ELF-1 (cell line): ENCODE data around the gene CYP4F22.
"Not testable (repeated sequence)": the region's sequence is repeated elsewhere in the genome, so short reads cannot be mapped to it uniquely, and the experiment has no call there.

ENCODE experiments used
- DNase-seq: peaks from one replicate; pipeline ENCODE4 v3.0.0-alpha.2; 2016; ENCODE audit warnings: low read depth, low spot score

CYP4F22 gene

DNA sequence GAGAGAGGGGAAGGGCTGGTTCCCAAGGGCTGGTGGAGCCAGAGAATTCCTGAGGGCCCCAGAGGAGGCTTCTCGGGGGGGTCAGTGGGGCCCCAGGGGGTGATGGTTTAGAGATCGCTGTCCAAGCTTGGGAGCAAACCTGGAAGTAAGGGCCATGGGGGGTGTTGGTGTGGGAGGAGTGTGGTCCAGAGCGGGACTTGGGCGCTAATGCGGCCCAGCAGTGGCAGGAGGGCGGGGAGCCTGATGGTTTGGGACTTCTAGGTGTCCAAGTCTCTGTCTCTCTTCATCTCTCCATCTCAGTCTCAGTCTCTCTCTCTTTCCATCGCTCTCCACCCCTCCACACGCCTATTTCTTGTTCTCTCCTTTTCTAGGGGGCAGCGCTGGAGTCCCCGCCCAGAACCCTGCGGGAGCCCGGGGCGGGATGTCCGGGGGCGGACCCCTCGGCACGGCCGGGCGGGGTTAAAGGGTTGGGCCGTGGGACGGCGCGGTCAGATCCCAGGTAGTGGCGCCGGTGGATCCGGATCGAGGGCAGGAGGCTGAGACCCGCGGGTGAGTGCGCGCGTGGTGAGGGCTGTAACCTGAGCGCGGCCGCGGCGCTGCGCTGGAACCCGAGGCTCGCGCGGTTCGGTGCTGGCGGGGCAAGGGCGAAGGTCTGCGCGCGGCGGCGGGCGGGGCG is at the start of gene CYP4F22:
Gene CYP4F22 (plus strand): TSS at position 491 of the 676 bp plus-strand sequence. CDS start 16,812 bp downstream, outside the sequence.
- no peak for DNase-seq

DNA sequence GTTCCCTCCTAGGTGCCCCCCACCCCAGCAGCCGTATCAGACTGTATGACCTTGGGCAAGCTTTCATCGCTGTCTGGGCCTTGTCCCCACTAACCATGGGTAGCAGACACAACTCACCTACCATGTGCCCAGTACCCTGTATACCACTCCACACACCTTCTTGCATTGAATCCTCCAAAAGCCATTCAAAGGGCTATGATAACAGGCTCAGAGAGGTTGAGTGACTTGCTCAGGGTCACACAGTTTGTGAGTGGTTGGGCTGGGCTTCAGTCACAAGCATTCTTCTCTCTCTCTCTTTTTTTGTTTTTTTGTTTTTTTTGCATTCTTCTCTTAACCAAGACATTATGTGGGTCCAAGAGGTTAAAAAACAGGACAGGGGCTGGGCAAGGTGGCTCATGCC is 46.6 kb upstream of the CYP4F22 start:
- DNase-seq = no peak

DNA sequence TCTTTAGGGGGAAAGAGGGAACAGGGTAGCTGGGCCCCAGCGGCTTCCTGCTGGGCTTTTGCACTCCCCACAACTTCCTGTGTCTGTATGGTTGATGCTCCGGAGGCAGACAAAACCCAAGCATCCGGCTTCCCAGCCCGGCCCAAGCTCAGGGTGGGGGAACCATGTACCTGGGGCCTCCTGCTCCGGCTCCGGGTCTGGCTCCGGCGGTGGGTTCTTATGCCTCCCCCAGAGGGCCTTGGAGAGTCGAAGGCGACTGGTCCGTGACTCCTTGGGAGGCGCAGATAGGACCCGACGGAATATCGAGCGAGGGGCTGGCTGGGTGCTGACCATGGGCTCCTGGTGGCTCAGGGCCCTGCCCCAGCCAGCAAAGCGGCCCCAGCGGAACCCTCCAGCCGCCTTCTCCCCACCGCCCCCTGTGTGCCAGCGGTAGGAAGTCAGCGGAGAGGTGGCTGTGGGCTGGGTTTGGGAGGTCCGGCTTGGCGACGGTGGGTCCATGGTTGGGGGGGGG is 44.4 kb upstream of the CYP4F22 start:
- DNase-seq = no peak

DNA sequence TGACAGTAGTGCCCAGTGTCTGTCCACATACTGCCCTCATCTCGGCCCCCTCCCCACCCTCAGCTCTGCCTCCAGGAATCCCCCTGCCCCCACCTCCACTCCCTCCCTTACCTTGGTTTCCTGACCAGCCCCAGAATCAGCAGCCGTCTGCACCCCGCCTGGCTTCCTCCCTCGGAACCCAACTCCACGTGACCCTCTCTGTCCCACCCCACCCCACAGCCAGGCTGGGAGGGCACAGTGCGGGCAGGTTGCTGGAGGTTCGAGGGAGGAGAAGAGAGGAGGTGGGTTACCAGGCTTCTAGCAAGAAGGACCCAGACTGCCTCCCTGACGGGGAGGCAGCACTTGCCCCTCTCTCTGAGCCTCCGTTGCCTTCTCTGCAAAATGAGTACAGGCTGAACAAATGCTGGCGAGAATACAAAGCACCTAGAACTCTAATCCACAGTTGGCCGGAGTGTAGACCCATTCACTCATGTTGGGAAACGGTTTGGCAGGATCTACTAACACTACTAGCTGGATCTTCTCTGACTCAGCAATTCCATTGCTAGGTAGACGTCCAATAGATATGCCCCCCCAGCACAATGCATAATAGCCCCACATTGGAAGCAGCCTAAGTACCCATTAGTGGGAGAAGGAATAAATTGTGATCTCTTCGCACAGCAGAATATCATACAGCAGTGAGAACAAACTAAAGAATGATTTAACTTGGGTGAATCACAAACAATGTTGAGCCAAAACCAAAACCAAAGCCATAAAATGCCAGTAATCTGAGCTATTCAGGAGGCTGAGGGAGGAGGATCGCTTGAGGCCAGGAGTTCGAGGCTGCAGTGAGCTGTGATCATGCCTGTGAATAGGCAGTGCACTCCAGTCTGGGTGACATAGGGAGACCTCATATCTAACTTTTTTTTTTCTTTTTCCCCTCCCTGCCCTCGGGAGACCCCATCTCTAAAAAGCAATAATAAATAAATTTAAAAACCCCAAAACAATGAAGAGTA is 43.6 kb upstream of the CYP4F22 start, which contains the start of gene RASAL3:
Gene RASAL3 (minus strand): TSS at position 151 of the 992 bp plus-strand sequence. CDS start 186 bp downstream, outside the sequence.
- DNase-seq = no peak

DNA sequence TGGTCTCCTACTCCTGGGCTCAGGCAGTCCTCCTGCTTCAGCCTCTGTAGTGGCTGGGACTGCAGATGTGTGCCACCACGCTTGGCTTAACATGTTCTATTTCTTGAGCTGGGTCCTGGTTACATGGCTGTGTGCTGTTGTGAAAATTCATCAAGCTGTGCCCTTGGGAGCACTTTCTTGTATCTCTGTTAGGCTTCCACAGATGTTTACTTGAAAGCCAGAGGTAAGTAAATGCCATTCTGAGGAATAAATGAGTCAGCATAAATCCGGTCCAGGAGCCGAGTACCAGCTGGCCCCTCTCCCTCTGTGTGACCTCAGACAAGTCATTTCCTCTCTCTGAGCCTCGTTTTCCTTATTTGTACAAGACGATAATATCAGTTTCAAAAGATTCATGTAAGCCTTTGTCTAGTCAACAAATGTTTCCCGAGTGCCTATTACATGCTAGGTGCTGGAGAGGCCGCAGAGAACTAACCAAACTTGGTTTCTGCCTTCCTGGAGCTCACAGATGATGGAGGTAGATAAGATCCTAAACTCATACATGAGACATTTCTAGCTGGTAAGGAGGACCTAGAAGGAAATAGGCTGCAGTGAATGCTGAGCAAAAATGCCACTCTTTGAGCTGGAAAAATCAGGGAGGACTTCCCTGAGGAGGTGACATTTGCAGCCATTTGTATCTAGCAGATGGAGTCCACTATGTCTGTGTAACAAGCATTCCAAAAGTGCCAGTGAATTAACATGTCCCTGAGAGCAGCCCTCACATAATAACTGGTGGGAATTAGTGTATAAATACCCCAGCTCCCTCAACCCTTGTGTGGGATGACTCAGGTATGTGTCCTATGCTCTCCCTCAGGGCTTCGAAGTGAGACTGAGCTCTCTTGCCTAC is 41.2 kb upstream of the CYP4F22 start:
- DNase-seq = no peak

DNA sequence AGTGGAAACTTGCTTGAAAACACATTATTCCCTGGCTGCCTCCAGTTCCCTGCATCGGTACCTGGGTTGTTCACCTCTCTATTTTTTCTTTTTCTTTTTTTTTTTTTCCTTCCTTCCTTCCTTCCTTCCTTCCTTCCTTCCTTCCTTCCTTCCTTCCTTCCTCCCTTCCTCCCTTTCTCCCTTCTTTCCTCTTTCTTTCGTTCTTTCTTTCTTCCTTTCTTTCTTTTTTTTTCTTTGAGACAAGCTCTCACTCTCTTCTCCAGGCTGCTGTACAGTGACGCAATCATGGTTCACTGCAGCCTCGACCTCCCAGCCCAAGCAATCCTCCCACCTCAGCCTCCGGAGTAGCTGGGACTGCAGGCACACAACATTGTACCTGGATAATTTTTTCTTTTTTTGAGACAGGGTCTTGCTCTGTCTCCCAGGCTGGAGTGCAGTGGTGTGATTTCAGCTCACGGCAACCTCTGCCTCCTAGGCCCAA is 40.6 kb upstream of the CYP4F22 start:
- no peak for DNase-seq

DNA sequence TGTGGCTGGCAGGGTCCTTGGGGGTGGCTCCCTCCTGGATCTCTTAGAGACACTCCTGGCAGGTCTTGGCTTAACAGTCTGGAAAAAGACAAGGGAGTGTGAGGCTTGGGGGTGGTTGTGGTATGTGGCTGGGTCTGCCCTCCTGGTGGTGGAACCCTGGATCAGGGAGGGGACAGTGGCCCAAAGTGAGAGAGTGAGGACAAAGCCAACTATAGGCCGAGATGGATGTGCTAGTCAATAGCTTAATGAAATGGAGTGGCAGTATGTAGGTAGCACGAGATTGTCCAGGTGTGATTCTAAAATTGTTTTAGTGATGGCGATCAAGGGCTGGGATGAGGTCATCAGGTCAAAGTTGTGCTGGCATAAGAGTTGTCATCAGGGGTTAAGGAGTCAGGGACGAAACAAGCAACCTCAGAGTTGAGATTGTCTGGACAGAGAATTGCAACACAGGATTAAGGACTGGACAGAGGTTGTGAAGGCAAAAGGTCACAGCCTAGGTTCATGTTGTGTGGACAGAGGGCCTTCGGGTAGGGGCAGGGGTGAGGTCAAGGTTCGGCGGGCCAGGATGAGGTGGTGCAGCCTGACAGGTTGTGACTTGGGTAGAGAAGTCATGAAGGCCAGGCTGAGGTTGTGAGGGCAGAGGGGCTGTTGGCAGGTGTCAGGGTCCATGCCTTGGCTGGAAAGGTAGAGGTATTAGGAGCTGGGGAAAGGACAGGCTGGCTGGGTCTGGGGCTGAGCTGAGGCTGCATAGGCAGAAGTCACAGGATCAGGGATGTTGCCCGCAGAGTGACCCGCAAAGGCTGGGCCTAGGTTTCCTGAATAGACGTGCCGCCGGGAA is 39.4 kb upstream of the CYP4F22 start:
- DNase-seq = no peak

DNA sequence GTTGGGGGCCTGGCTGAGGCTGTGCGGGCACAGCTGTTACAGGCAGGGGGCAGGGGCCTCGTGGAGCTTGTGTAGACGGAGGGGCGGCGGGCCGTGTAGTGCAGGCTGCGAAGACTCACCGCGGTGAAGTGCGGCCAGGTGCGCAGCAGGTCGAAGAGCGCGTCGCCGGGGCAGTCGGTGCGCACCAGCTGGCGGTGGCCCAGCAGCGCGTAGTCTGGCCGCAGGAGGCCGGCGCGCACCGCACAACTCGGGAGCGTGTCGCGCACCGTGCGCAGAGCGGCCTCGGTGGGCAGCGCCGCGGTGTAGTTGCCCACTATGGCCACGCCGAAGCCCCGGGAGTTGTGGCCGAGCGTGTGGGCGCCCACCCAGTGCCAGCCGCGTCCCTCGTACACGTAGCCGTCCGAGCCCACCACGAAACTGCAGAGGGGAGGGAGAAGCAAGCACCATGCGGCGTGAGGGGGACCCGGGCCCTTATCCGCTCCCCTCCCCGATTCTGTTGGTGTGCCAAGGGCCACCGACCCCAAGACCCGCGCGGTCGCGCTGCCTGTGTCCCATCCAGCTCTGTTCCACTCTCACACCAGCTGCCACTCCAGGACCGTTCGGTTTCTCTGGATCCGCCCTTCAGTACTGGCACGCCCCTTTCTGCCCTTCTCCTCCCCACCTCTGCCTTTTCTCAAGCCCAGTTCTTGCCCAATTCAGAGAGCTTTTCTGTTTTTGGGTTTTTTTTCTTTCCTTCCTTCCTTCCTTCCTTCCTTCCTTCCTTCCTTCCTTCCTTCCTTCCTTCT is 38.6 kb upstream of the CYP4F22 start:
- DNase-seq = no peak

DNA sequence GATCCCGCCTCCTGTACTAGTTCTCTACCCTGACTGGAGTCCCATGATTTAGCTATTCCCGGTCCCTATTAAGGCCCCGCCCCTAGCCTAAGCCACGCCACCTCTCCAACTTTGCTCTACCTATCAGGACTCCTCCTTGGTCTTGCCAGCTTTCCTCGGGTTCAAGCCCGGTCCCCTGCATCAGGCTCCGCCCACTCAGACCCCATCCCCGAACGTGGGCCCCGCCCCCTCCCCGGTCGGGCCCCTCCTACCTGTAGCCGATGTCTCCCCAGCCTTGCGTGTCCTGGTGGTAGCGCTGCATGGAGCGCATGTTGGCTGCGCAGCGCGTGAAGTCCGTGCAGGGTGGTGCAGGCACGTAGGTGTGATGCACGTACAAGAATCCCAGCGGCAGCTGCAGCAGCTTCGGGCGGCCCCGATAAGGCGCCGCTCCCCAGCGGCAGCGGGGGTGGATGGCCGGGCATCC is 36.7 kb upstream of the CYP4F22 start:
- DNase-seq = no peak

DNA sequence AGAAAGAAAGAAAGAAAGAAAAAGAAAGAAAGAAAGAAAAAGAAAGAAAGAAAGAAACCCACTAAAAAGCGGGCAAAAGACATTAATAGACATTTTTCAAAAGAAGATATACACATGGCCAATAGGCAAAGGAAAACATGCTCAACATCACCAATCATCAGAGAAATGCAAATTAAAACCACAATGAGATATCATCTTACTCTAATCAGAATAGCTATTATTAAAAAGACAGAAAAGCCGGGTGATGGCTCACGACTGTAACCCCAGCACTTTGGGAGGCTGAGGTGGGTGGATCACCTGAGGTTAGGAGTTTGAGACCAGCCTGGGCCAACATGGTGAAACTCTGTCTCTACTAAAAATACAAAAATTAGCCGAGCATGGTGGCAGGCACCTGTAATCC is 34.5 kb upstream of the CYP4F22 start:
- not testable (repeated sequence) for DNase-seq

DNA sequence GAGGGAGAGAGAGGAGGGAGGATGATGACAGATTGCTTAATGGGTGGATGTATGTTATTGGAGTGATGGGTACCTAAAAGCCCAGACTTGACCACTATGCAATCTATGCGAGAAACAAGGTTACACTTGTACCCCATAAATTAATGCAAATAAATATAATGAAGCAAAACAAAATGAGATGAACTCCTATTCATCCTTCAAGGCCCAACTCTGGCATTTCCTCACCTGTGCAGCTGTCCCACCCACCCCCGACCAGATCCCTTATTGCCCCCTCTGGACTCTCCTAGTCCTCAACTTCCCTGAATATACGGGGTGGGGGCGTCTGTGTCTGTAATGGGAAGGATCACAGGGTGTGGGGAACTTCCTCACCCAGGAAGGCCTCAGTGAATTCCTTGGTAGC is 33.2 kb upstream of the CYP4F22 start:
- no peak for DNase-seq

DNA sequence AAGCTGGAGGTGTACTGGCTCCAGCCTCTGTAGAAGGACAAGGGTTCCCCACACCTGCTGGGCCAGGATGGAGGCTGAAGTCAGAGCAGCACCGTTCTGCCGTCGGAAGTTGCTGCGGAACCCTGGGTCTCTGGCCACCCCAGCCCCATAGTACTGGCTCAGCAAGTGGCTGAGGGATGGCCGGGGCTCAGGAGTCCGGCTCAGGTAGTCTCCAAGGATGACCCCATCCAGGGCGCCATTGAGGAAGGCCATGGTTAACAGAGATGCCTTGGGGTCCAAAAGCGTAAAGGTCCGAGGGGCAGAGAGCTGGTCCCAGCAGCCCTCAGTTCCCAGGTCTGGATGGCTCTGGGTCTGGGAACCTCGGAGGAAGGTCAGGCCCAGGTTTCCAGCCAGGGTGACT is 32.7 kb upstream of the CYP4F22 start:
- no peak for DNase-seq

DNA sequence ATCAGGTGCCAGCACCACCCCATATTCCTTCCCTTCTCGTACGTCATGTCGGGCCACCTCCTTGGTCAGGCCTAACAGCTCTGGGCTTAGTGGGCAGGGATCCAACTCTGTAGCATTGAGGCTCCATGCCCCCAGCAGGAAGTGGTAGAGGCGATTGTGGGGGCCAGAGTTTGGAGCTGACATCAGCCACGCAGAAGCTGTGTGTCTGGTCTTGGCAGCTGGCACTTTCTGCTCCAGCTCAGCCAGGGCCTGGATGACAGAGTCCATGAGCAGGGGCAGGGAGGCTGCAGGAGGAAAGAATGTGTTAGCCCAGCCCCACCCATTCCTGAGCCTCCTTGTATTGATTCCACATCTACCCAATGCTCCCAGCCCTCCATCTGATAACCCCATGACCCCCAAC is 32.0 kb upstream of the CYP4F22 start:
- no peak for DNase-seq

DNA sequence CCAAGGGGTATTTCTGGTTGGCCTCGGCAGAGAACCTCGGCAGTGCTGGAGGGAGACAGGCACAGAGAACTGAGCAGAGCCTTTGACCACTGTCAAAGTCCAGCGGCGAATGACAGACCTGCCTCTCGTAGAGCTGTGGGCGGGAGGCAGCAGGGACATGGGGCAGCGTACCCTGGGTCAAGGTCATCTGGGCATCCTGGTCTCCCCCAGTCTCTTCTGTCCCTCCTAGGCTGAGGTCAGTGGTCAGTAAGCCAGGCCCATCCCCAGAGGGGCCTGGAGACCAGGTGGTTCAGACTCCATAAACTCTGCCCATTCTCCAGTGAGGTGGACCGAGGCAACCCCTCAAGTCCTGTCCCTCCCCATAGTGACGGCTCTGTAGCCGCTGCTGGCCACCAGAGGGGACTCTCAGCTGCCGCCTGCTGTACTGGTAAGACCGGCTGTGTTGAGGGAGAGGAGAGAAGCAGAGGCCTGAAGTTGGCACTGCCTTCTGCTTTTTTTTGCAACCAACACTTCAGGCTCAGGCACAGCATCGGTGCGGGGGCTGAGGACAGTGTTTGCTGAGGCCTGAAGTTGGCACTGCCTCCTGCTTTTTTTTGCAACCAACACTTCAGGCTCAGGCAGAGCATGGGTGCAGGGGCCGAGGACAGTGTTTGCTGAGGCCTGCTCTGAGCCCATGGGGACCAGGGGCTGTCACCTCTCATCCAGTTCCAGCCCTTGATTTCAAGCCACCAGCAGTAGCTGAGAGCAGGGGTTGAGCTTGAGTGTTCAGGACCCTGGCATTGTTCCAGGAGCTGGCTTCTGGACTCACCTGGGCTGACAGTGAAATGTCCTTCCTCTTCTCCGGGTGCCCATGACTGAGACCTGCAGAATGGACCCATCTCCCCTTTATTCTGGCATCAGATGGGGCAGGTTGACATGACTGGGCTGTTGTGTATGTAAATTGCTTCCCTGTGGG is 28.7 kb upstream of the CYP4F22 start, which contains the start of gene PGLYRP2:
Gene PGLYRP2 (minus strand): TSS at position 111 of the 955 bp plus-strand sequence. CDS start 130 bp downstream, outside the sequence.
- no peak for DNase-seq

DNA sequence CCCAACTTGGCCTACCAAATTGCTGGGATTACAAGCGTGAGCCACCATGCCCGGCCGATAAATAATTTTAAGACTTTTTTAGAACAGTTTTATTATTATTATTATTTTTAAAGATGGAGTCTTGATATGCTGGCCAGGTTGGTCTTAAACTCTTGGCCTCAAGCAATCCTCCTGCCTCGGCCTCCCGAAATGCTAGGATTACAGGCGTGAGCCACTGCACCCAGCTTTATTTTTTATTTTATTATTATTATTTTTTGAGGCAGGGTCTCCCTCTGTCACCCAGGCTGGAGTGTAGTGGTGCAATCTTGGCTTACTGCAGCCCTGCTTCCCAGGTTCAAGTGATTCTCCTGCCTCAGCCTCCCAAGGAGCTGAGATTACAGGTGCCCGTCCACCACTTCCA is 27.3 kb upstream of the CYP4F22 start:
- DNase-seq = not testable (repeated sequence)

DNA sequence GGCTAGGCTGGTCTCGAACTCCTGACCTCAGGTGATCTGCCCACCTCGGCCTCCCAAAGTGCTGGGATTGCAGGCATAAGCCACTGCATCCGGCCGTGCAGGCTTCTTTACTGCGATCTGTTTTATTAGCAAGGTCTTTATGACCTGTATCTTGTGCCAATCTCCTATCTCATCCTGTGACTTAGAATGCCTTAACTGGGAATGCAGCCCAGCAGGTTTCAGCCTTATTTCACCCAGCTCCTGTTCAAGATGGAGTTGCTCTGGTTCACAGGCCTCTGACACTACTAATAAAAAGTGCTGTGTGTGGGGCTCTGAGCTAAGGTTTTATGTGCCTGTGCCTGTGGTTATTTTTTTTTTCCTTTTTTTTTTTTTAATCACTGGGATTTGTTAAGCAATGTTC is 22.6 kb upstream of the CYP4F22 start:
- DNase-seq = not testable (repeated sequence)

DNA sequence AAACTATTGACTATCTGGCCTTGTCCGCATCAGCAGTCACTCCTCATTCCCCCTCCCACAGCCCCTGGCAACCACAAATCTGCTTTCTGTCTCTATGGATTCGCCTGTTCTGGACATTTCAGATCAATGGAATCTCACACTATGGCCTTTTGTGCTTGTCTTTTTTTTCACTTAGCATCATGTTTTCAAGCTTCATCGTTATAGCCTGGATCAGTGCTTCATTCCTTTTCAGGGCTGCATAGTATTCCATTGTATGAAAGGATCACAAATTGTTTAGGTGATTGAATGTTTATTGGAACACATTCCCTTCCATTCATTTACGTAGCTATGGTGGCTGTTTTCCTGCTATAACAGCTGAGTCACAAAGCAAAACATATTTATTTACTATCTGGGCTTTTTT is 21.3 kb upstream of the CYP4F22 start:
- no peak for DNase-seq
